HEK293 (cell line): ENCODE measurements around the gene EGFLAM.

Source experiments
- CTCF ChIA-PET: fragments of 350-600 bp; formaldehyde crosslinking; extraction: SDS; loops from one replicate; lab custom pipeline; 2021; ENCODE audit warnings: antibody characterized with exemption; lab: Yijun Ruan, JAX
- POLR2A ChIA-PET: fragments of 300-600 bp; formaldehyde crosslinking; extraction: SDS; loops from one replicate; lab custom pipeline; 2020; ENCODE audit warnings: antibody characterized with exemption, inconsistent platforms; lab: Yijun Ruan, JAX
- H3K27ac ChIP-seq: fragments of 200-500 bp; sonication (Bioruptor generic); 2 replicates; pipeline ENCODE4 v1.5.1; 2014; ENCODE audit warnings: low read depth, low read length, control low read depth, inconsistent platforms; ENCODE audit errors: extremely low read depth
- H3K36me3 ChIP-seq, 2 experiments: fragments of 200-500 bp in 1 of 2; sonication (Bioruptor generic) in 1 of 2; 1 replicate in 1 of 2; 2 replicates in 1 of 2; pipeline ENCODE4 v1.5.1; 2014 to 2017; ENCODE audit warnings: inconsistent platforms in 2 of 2, low read length in 2 of 2; ENCODE audit not compliant: control insufficient read depth in 2 of 2, insufficient read depth in 1 of 2
- H3K4me1 ChIP-seq: fragments of 200-500 bp; sonication (Bioruptor generic); 2 replicates; pipeline ENCODE4 v1.5.1; 2014; ENCODE audit warnings: mild to moderate bottlenecking, low read length, inconsistent platforms; ENCODE audit not compliant: control insufficient read depth, insufficient read depth
- H3K4me3 ChIP-seq: 2 replicates; pipeline ENCODE4 v1.5.1; 2011; ENCODE audit warnings: low read depth, mild to moderate bottlenecking, control low read depth, low read length, moderate library complexity
- H3K9me3 ChIP-seq: fragments of 200-500 bp; sonication (Bioruptor generic); 2 replicates; pipeline ENCODE4 v1.5.1; 2014; ENCODE audit warnings: low read depth, low read length, inconsistent platforms; ENCODE audit not compliant: control insufficient read depth, insufficient read depth
- GFI1B ChIP-seq: fragments of 450-650 bp; formaldehyde crosslinking; IDR thresholded peaks from 2 replicates; pipeline ENCODE4 v1.5.1; 2016; ENCODE audit warnings: missing biosample characterization, missing genetic modification characterization
- INSM2 ChIP-seq: fragments of 450-650 bp; formaldehyde crosslinking; IDR thresholded peaks from 2 replicates; pipeline ENCODE4 v1.5.1; 2016; ENCODE audit warnings: missing biosample characterization, missing genetic modification characterization
- KLF7 ChIP-seq: fragments of 450-650 bp; formaldehyde crosslinking; IDR thresholded peaks from 2 replicates; pipeline ENCODE4 v1.5.1; 2016; ENCODE audit warnings: missing biosample characterization, missing genetic modification characterization, borderline replicate concordance
- MEIS1 ChIP-seq: sonication (generic); formaldehyde crosslinking; IDR thresholded peaks from 2 replicates; pipeline ENCODE4 v1.8.1; 2022; ENCODE audit warnings: missing genetic modification reagents, mild to moderate bottlenecking, borderline replicate concordance
- RBAK ChIP-seq: fragments of 450-650 bp; formaldehyde crosslinking; IDR thresholded peaks from 2 replicates; pipeline ENCODE4 v1.5.1; 2016; ENCODE audit warnings: missing biosample characterization, missing genetic modification characterization
- SCRT2 ChIP-seq: fragments of 450-650 bp; formaldehyde crosslinking; IDR thresholded peaks from 2 replicates; pipeline ENCODE4 v1.5.1; 2016; ENCODE audit warnings: missing biosample characterization, missing genetic modification characterization
- YY2 ChIP-seq: fragments of 450-650 bp; formaldehyde crosslinking; IDR thresholded peaks from 2 replicates; pipeline ENCODE4 v1.5.1; 2016; ENCODE audit warnings: missing biosample characterization, missing genetic modification characterization
- ZBTB11 ChIP-seq: fragments of 450-650 bp; formaldehyde crosslinking; conservative IDR thresholded peaks from 2 replicates; pipeline ENCODE4 v1.5.1; 2016; ENCODE audit warnings: low read depth, missing biosample characterization, missing genetic modification characterization
- ZBTB8A ChIP-seq: fragments of 450-650 bp; formaldehyde crosslinking; IDR thresholded peaks from 2 replicates; pipeline ENCODE4 v1.5.1; 2016; ENCODE audit warnings: missing biosample characterization, missing genetic modification characterization
- ZFP37 ChIP-seq: fragments of 450-650 bp; formaldehyde crosslinking; IDR thresholded peaks from 2 replicates; pipeline ENCODE4 v1.5.1; 2016; ENCODE audit warnings: missing biosample characterization, missing genetic modification characterization
- ZNF112 ChIP-seq: fragments of 450-650 bp; formaldehyde crosslinking; IDR thresholded peaks from 2 replicates; pipeline ENCODE4 v1.5.0; 2017; ENCODE audit warnings: missing biosample characterization, missing genetic modification characterization
- ZNF223 ChIP-seq: fragments of 450-650 bp; formaldehyde crosslinking; IDR thresholded peaks from 2 replicates; pipeline ENCODE4 v1.5.1; 2016; ENCODE audit warnings: missing biosample characterization, missing genetic modification characterization
- ZNF239 ChIP-seq: fragments of 450-650 bp; formaldehyde crosslinking; IDR thresholded peaks from 2 replicates; pipeline ENCODE4 v1.5.1; 2016; ENCODE audit warnings: missing biosample characterization, missing genetic modification characterization
- ZNF350 ChIP-seq: fragments of 450-650 bp; formaldehyde crosslinking; IDR thresholded peaks from 2 replicates; pipeline ENCODE4 v1.5.0; 2017; ENCODE audit warnings: missing biosample characterization, mild to moderate bottlenecking, missing genetic modification characterization
- ZNF398 ChIP-seq: fragments of 450-650 bp; formaldehyde crosslinking; IDR thresholded peaks from 2 replicates; pipeline ENCODE4 v1.5.1; 2017; ENCODE audit warnings: missing biosample characterization, missing genetic modification characterization
- ZNF510 ChIP-seq: fragments of 450-650 bp; formaldehyde crosslinking; IDR thresholded peaks from 2 replicates; pipeline ENCODE4 v1.5.1; 2018; ENCODE audit warnings: mild to moderate bottlenecking, missing genetic modification characterization, missing biosample characterization; ENCODE audit not compliant: insufficient replicate concordance
- ZNF518A ChIP-seq: fragments of 450-650 bp; formaldehyde crosslinking; conservative IDR thresholded peaks from 2 replicates; pipeline ENCODE4 v1.5.1; 2016; ENCODE audit warnings: low read depth, missing biosample characterization, missing genetic modification characterization
- ZNF600 ChIP-seq: fragments of 450-650 bp; formaldehyde crosslinking; IDR thresholded peaks from 2 replicates; pipeline ENCODE4 v1.5.1; 2016; ENCODE audit warnings: missing biosample characterization, missing genetic modification characterization
- ZNF626 ChIP-seq: fragments of 450-650 bp; sonication (Bioruptor Pico); formaldehyde crosslinking; IDR thresholded peaks from 2 replicates; pipeline ENCODE4 v1.5.1; 2018; ENCODE audit warnings: missing biosample characterization, missing genetic modification characterization, inconsistent platforms
- ZNF701 ChIP-seq: fragments of 450-650 bp; formaldehyde crosslinking; IDR thresholded peaks from 2 replicates; pipeline ENCODE4 v1.5.1; 2016; ENCODE audit warnings: missing biosample characterization, missing genetic modification characterization
- ZNF768 ChIP-seq: fragments of 450-650 bp; formaldehyde crosslinking; IDR thresholded peaks from 2 replicates; pipeline ENCODE4 v1.5.1; 2018; ENCODE audit warnings: missing biosample characterization, mild to moderate bottlenecking, missing genetic modification characterization
- ZSCAN16 ChIP-seq: fragments of 450-650 bp; formaldehyde crosslinking; IDR thresholded peaks from 2 replicates; pipeline ENCODE4 v1.5.1; 2016; ENCODE audit warnings: missing biosample characterization, missing genetic modification characterization

EGFLAM gene

GRCh38 chr5:38211354-38211710 lies 47.0 kb upstream of the EGFLAM start (continued):
- TF ChIP-seq ZNF518A (tag by site-specific recombination): no peak
- no peak for TF ChIP-seq ZNF239
- TF ChIP-seq SCRT2: no peak
- TF ChIP-seq ZFP37 (tag by site-specific recombination): no peak
- TF ChIP-seq ZNF626 (tag by site-specific recombination): no peak
- no peak for TF ChIP-seq INSM2 (tag by site-specific recombination)
- TF ChIP-seq ZNF701 (tag by site-specific recombination): no peak
- TF ChIP-seq, all 188 proteins: peak for 0

- H3K9me3 ChIP-seq: no peaks in the 10 kb centered on the region; the same call in 1 of the 2 replicates
- POLR2A ChIA-PET: no interaction called here
- no peaks in the 10 kb centered on the region for H3K36me3 ChIP-seq
- no peak overlapping the region for H3K27ac ChIP-seq
- CTCF ChIA-PET: no interaction called here
- TF ChIP-seq ZNF350 (tag by site-specific recombination) (no peak), ZNF510 (tag by site-specific recombination) (no peak)
- no peaks in the 10 kb centered on the region for H3K4me1 ChIP-seq
- no peak overlapping the region for H3K4me3 ChIP-seq
Measured at GRCh38 chr5:38212307-38212706, 46.1 kb upstream of the EGFLAM start.

- POLR2A ChIA-PET: no interaction called here
- CTCF ChIA-PET: interaction anchor here (0.7 to 1.6 kb wide), 6 partner anchors 9 to 1008 kb away, joined by 3 to 6 read pairs (median 3); no protein-coding TSS in a partner anchor
- no peaks in the 10 kb centered on the region for H3K36me3 ChIP-seq
- TF ChIP-seq ZNF600 (tag by site-specific recombination) (no peak), ZSCAN16 (tag by site-specific recombination) (no peak), ZBTB8A (tag by site-specific recombination) (no peak), MEIS1 (CRISPR knock-in tag) (no peak), ZNF768 (tag by site-specific recombination) (no peak), ZNF112 (no peak), KLF7 (tag by site-specific recombination) (no peak), ZBTB11 (tag by site-specific recombination) (no peak), YY2 (tag by site-specific recombination) (no peak), RBAK (tag by site-specific recombination) (no peak), ZNF398 (tag by site-specific recombination) (no peak), GFI1B (tag by site-specific recombination) (no peak), ZNF223 (no peak)
Measured at GRCh38 chr5:38226091-38226490, 32.3 kb upstream of the EGFLAM start.

More at GRCh38 chr5:38226091-38226490, 32.3 kb upstream of the EGFLAM start:
- Histone ChIP-seq H3K4me1 (no peaks in the 10 kb centered on the region), H3K4me3 (no peak overlapping the region), H3K27ac (no peak overlapping the region), H3K9me3 (no peaks in the 10 kb centered on the region)
